IPS DF 6.9 (cell line): Measurements from ENCODE around the gene ATR.
A peak's percentile ranks its signal among the peaks of the same experiment; 100 is the strongest.
"Not testable (repeated sequence)": the region's sequence is repeated elsewhere in the genome, so short reads cannot be mapped to it uniquely, and the experiment has no call there.

Source experiments
- DNase-seq: peaks from one replicate; pipeline ENCODE4 v3.0.0-alpha.2; 2013; ENCODE audit warnings: low read depth, low spot score
- H3K27ac ChIP-seq: one replicate; pipeline ENCODE4 v1.5.1; 2013; ENCODE audit warnings: low read length, control low read depth
- H3K27me3 ChIP-seq: 2 replicates; pipeline ENCODE4 v1.6.1; 2013; ENCODE audit warnings: mild to moderate bottlenecking, low read length; ENCODE audit not compliant: control insufficient read depth, insufficient read depth
- H3K36me3 ChIP-seq: 2 replicates; pipeline ENCODE4 v1.6.1; 2013; ENCODE audit warnings: low read length; ENCODE audit not compliant: control insufficient read depth, insufficient read depth
- H3K4me1 ChIP-seq: 2 replicates; pipeline ENCODE4 v1.6.1; 2013; ENCODE audit warnings: low read length; ENCODE audit not compliant: control insufficient read depth, insufficient read depth
- H3K4me3 ChIP-seq: 2 replicates; pipeline ENCODE4 v1.5.1; 2013; ENCODE audit warnings: mild to moderate bottlenecking, low read length
- H3K9me3 ChIP-seq: 2 replicates; pipeline ENCODE4 v1.6.1; 2013; ENCODE audit warnings: low read length, inconsistent platforms; ENCODE audit not compliant: control insufficient read depth, insufficient read depth
- WGBS: extraction: QIAGEN DNeasy Blood & Tissue Kit; methylation state at CpG from one replicate; pipeline ENCODE4 v1.1.7; 2013; ENCODE audit warnings: mixed read lengths, missing lambda C conversion rate; ENCODE audit not compliant: insufficient read length, insufficient coverage; 5-methylcytosine and 5-hydroxymethylcytosine counted together

ATR gene

DNA sequence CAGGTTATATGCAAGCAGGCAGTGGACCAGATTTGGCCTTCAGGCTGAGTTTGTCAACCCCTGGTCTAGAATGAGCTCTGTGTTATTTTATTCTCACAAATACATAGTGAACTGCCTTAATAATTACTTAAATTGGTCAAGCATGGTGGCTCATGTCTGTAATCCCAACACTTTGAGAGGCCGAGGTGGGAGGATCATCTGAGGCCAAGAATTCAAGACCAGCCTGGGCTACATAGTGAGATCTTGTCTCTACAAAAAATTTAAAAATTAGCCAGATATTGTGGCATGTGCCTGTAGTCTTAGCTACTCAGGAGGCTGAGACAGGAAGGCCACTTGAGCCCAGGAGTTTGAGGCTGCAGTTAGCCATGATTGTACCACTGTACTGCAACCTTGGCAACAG is 32.7 kb upstream of the ATR start:
- WGBS = no CpG with 5 or more reads among the region's 1 CpG
- DNase-seq = no peak
- H3K36me3 ChIP-seq = no peaks in the 10 kb centered on the region
- no peaks in the 10 kb centered on the region for H3K4me1 ChIP-seq
- H3K27ac ChIP-seq = no peak overlapping the region
- H3K4me3 ChIP-seq = no peak overlapping the region
- no peaks in the 10 kb centered on the region for H3K9me3 ChIP-seq
- H3K27me3 ChIP-seq = no peaks in the 10 kb centered on the region

GRCh38 chr3:142609136-142609535 is 30.6 kb upstream of the ATR start:
- no CpG with 5 or more reads among the region's 1 CpG for WGBS
- Histone ChIP-seq H3K36me3 (no peaks in the 10 kb centered on the region), H3K4me1 (no peaks in the 10 kb centered on the region), H3K4me3 (no peak overlapping the region), H3K9me3 (no peaks in the 10 kb centered on the region), H3K27ac (no peak overlapping the region), H3K27me3 (no peaks in the 10 kb centered on the region)
- no peak for DNase-seq

DNA sequence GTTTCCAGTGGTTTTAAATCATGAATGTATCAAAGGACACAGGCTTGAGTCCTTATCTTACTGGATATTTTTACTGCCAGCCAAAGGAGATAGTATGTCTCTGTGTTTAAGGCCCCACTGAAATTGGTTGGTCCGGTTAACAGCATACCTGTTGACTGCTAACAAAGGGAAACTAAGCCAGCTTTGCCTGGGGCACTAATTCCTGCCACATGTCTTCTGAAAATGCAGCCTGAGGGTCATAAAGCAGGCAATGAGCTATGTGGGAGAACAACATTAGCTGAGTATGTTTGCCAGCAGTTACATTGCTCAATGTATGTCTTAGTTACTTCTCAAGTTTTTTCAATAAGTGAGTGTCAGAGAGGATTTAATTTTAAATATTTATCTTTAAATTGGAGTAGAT is 30.1 kb upstream of the ATR start:
- no peak for DNase-seq
- no CpG with 5 or more reads among the region's 1 CpG for WGBS
- Histone ChIP-seq H3K27ac (no peak overlapping the region), H3K4me3 (no peak overlapping the region), H3K9me3 (no peaks in the 10 kb centered on the region), H3K27me3 (no peaks in the 10 kb centered on the region), H3K4me1 (no peaks in the 10 kb centered on the region), H3K36me3 (no peaks in the 10 kb centered on the region)

GRCh38 chr3:142604940-142605339 is 26.4 kb upstream of the ATR start:
- Histone ChIP-seq H3K27ac (no peak overlapping the region), H3K4me3 (no peak overlapping the region), H3K4me1 (no peaks in the 10 kb centered on the region), H3K27me3 (no peaks in the 10 kb centered on the region), H3K9me3 (no peaks in the 10 kb centered on the region), H3K36me3 (no peaks in the 10 kb centered on the region)
- DNase-seq = no peak

GRCh38 chr3:142603386-142603705 is 24.8 kb upstream of the ATR start:
- H3K4me1 ChIP-seq, H3K27me3 ChIP-seq, H3K4me3 ChIP-seq, H3K36me3 ChIP-seq, H3K27ac ChIP-seq, H3K9me3 ChIP-seq, DNase-seq: not testable (repeated sequence)
- no CpG with 5 or more reads among the region's 7 CpGs for WGBS

GRCh38 chr3:142602619-142603385 is 24.3 kb upstream of the ATR start:
- no CpG with 5 or more reads among the region's 13 CpGs for WGBS
- no peaks in the 10 kb centered on the region for H3K27me3 ChIP-seq
- no peak for DNase-seq
- H3K27ac ChIP-seq = no peak overlapping the region
- no peaks in the 10 kb centered on the region for H3K4me1 ChIP-seq
- H3K4me3 ChIP-seq = no peak overlapping the region
- H3K36me3 ChIP-seq = no peaks in the 10 kb centered on the region
- H3K9me3 ChIP-seq = no peaks in the 10 kb centered on the region

GRCh38 chr3:142601713-142602112 is 23.2 kb upstream of the ATR start:
- Histone ChIP-seq H3K27me3 (no peaks in the 10 kb centered on the region), H3K4me1 (no peaks in the 10 kb centered on the region), H3K4me3 (no peak overlapping the region), H3K27ac (no peak overlapping the region), H3K36me3 (no peaks in the 10 kb centered on the region), H3K9me3 (no peaks in the 10 kb centered on the region)
- no CpG with 5 or more reads among the region's 4 CpGs for WGBS
- DNase-seq = no peak

GRCh38 chr3:142597906-142598305 is 19.4 kb upstream of the ATR start:
- H3K27me3 ChIP-seq = no peaks in the 10 kb centered on the region
- no peak overlapping the region for H3K4me3 ChIP-seq
- no peaks in the 10 kb centered on the region for H3K36me3 ChIP-seq
- WGBS = no CpG with 5 or more reads among the region's 3 CpGs
- no peaks in the 10 kb centered on the region for H3K9me3 ChIP-seq
- H3K27ac ChIP-seq = no peak overlapping the region
- DNase-seq = no peak
- H3K4me1 ChIP-seq = 0 out of 2 replicates have a peak, but pooled peaks cover 1% of the 10 kb centered on the region

DNA sequence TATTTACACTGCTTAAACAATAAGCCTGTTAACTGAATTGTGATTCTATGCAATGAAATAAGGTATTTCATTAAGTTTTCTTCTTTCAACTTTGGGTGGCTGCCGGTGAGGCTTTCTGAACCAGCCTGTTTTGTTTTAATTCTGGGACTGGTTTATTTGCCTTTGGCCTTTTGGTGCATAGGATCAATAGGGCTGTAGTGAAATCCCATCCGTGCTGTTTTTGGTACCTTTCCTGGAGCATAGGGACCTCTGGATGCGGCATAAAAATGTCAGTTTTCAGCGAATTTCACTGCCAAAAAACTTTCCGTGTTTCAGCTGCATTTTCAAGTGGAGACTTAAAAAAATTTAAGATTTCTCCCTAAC is 18.2 kb upstream of the ATR start:
- Histone ChIP-seq H3K36me3 (no peaks in the 10 kb centered on the region), H3K9me3 (no peaks in the 10 kb centered on the region), H3K4me3 (peak overlapping the region; percentile 72; the same call in 1 of the 2 replicates), H3K27me3 (no peaks in the 10 kb centered on the region), H3K27ac (no peak overlapping the region), H3K4me1 (0 out of 2 replicates have a peak, but pooled peaks cover 1% of the 10 kb centered on the region)
- no peak for DNase-seq
- WGBS = no CpG with 5 or more reads among the region's 5 CpGs

DNA sequence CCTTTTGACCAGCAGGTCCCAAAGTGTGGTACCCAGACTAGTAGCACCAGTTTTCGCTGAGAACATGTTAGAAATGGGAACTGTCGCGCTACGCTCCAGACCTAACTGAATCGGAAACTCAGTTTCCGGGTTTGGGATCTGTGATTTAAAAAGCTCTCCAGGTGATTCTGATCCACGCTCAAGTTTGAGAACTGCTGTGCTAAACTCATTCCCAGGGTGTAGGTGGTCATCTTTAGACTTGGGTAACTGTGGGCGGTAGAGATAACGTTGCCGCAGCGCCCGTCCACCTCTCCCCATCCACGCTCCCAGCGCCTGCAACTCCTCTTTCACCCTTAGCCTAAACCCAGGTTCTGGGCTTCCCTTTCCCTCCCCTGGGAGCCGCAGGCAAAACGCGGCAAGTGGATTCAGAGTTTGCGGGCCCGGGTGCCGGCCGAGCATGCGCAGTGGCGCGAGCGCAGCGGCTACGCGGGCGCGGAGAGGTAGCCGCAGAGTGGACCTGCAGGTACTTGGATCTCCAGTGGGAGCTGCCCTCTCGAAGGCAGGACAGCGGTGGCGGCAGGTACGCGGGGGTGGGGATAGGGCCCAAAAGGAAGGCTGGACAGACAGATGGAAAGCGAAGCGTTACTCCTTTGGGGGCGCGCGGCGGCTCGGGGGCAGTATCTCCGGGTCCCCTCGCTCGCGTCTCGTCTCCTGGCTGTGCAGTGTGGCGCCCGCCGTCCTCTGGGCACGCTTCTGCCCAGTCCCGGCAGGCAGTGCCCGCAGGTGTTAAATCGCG is 17.6 kb upstream of the ATR start, which contains the start of gene PLS1:
PLS1 (plus strand) TSS at position 443 of the 775 bp plus-strand sequence. CDS start 67,845 bp downstream, outside the sequence.
- Histone ChIP-seq H3K27ac (no peak within 1 kb of the TSS), H3K4me1 (0 out of 2 replicates have a peak, but pooled peaks cover 1% of the 10 kb centered on the region), H3K36me3 (no peaks in the 10 kb centered on the region), H3K27me3 (no peaks in the 10 kb centered on the region), H3K9me3 (no peaks in the 10 kb centered on the region), H3K4me3 (peak within 1 kb of the TSS; percentile 72; the same call in 1 of the 2 replicates)
- WGBS = no CpG with 5 or more reads among the region's 56 CpGs
- no peak for DNase-seq
